HG03064 (cell line): ENCODE results near the gene LEMD2.

Experiments used
- ATAC-seq: cut with Tn5 transposase; IDR thresholded peaks from one replicate; pipeline ENCODE4 v1.9.1; 2021; ENCODE audit warnings: low read depth; ENCODE audit not compliant: unreplicated experiment

The LEMD2 gene

DNA sequence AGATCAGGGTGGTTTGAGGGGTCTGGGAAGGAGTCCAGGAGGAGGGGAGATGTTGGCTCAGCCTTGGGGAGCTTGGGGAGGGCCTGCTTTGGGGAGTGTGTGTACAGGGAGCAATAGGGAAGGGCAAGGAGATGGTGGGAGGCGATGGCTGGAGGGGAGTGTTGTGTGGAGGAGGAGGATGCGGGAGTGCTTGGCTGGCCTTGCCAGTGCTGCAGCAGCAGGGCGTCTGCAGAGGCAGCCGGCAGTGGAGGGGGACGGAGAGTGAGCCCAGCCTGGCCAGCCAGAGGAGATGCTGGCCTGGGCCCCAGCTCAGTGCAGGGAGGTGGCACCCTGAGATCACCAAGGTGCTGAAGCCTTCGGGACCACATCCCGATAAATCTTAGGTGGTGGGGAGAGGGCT, 46.1 kb downstream of the LEMD2 start:
- no peak for ATAC-seq

DNA sequence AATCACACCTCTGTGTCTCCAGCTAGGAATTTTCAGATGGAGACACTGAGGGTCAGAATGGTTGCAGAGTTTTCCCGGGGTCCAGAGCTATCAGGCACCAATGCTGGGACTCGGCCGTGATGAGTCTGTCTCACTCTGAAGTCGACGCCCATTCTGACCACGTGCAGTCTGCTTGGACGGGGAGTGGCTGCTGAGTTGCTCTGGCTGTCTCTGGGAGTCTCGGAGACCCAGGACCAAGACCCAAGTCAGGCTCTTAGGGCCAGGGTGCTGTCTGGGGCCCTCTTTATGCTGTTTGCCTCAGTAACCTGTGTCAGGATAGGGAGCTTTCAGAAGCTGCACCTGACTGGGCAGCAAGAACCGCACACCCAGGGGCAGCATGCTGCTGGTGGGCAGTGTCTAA, 46.8 kb downstream of the LEMD2 start:
- no peak for ATAC-seq

DNA sequence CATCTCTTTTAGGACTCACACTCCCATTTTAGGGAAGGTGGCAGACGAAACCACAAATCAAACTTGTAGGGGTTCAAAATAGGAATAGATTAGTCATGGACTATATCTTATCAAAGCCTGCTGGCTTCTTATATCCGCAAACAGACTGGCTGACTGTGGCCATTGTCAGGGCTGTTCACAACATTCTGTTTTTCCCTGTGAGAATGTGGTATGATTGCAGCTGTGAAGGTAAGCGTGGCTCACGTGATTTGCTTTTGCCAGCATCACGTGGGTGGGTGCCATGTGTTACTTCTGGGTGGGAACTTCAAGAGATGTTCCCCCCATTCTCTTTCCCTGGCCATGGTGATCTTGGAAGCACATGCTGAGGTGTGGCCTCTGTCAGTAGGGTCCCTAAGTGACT, 48.1 kb downstream of the LEMD2 start:
- ATAC-seq, result no peak

DNA sequence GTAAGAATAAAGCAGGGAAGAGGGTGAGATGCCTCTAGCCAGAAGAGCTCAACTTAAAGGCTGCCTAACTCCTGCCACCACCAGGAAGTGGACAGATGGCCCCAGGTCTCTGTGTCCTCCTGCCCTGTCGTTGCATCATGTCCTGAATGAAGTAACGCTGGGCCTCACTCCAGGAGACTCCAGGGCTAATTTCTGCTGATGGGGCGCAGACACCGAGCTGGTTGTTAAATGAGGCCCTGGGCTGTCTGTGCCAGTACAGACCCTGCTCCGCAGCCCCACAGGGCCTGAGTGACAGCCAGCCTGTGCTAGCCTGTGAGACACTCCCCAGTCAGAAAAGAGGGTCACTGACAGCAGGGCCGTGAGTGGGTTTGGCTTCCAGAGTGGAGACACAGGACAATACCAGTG, 48.7 kb downstream of the LEMD2 start:
- ATAC-seq, result no peak

DNA sequence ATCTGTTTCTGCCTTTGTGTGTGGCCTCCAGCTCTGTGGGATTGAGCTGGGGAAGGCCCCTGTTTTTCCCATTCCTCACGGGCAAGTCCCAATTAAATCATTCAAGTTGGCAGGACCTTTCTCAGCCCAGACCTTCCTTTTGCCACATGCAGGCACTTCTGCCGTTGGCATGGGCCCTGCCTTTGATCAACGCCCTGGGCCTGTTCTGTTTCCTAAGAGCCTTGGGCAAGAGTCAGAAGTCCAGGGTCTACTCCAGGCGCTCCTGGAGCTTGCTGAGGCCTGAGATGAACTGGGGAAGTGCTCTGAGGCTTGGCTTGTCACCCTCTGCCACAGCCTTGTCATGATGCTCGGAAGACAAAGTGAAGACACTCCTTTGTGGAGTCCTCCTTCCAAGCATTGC, 49.4 kb downstream of the LEMD2 start:
- no peak for ATAC-seq

DNA sequence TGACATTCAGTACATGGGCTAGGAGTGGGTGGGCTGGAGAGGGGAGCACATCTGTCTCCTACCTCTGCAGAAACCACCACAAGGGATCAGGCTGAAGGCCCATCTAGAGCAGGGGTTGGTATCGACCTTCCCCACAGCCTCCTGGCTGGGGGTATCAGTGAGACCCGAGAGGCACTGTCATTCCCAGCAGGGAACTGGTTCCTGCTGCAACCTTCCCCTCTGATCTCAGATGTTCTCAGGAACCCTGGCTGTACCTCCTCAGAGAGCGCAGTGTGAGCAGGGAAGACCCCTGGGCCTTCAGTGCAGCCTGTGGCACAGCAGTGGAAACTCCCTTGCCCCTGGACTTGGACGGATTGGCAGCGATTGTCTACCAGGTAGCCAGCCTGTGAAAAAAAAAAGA, 50.1 kb downstream of the LEMD2 start:
- no peak for ATAC-seq

DNA sequence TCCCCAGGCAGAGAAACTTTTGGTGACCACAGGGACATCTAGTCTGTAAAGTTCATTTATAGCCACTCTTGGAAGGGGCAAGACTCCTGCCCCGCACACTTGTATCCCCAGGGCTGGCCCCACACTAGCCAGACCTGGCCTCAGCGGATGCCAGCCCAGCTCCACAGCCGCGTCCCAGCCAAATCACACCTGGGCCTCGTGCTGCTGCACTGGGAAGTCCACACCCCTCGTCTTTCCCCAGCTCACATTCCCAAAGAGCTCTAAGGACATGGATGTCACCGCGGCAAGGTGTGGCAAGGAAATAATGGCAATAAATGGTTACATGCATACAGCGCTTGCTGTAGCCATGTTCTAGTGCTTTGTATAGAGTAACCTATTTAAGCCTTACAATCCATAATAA, 50.8 kb downstream of the LEMD2 start:
- ATAC-seq, result no peak

DNA sequence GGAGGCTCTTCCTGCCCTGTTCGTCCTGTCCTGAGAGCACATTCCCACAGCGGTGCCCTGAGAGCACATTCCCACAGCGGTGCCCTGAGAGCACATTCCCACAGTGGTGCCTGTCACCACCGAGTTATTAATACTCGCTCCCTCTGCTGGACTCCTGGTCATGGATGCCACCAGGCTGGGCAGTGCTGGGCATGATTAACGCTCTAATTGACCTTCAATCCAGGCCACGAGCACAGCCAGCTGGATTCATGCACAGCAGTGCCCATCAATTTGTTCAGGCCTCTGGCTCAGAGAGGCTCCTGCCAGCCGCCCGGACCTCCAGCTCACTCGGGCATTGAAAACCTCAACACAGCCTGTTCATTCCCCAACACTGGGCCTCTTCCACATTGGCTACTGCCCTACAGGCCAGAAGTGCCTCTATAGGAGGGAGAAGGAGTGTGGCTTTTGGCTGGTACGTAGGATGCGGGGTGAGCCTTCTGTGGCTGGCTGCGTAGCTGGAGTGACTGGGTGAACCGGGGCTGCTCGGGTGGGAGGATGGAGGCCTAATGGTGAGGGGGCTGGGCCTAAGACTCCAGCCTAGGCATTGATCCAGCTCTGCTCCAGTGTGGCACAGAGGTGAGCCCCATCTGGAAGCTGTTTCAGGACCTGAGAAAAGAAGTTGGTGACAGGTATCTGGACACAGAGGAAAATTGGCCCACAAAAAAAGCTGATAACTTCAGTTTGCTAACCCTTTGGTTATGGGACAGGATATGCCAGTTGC, 51.5 kb downstream of the LEMD2 start:
- no peak for ATAC-seq

DNA sequence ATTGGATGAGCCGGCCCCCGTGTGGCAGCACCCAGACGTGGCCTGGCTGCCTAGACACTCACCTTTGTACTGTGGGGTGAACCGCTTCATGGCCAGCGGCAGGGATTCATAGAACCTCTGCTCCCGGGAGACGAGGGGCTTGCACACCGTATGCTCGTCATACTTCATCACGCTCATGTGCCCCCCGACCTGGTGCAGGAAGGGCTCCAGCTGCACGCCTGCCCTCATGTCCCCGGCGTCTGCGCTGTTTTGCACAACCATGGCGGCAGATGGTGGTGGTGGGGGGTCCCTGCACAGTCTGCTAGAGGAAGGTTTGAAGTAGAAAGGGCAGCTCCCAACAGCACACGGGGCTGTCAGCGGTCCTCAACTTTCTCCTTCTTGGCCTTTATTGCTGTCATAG, 53.7 kb downstream of the LEMD2 start:
- no peak for ATAC-seq

DNA sequence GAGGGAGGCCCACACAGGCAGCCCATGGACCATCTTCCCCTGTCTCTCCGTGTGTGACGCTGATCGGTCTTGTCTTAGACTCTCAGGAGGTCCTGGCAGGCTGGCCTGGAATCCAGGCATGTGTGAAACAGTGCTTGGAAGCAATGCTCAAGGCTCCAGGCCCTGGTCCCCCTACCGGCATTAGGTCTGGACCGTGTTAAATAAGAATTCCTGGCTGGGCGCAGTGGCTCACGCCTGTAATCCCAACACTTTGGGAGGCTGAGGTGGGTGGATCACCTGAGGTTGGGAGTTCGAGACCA, 55.3 kb downstream of the LEMD2 start:
- ATAC-seq, result no peak

DNA sequence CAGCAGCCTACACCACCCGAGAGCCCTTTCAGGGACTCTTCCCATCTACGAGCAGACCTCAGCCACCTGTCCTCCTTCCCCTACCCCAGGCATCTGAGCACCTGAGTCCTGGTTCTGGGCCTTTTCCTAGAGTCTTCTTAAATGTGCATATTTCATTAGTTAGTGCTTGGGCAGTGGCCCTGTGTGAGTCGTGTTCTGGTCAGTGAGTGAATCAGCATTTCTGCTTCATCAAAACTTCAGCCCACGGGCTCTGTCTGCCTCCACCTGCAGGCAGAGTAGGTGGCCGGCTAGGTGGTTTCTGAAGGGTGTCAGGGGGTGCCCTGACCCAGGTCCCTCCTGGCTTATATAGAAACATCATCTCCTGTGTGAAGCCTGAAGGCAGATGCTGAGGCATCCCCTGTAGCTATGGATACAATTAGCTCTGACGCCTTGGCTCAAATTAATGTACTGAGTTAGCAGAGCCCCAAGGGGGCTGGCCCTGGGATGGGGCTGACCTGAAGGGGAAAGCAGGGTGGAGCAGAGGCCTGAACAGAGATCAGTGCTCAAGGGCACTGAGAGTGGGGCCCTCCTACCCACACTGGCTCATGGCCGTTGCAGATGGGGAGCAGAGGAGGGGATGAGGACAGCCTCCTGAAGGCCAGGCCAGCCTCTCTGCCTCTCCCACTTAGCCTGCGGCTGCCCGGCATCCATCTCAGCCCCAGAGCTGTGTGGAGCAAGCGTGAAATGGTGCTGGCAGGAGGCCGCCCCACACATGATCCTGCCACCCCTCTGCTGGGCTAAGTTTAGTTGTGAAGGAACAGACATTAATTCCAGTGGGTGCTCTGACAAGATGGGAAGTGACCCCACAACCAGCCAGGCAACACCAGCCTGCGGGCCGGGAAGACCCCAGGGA, 55.9 kb downstream of the LEMD2 start:
- no peak for ATAC-seq

DNA sequence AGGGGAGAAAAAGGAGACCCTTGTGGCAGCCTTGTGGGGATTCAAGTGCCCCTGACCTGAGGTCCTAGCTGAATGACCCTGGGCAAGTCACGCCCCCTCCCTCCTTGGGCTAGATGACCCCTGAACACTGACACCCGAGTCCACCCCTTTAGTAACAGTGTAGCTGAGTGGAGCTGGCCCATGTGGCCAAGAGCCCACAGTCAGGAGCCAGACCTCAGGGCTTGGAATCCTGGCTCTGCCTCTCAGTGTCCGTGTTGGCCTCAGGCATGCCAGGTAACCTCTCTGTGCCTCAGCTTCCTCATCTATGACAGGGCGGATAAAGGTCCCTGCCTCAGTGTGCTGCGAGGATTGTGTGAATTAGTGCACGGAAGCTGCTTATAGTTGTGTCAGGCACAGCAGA, 56.5 kb downstream of the LEMD2 start:
- no peak for ATAC-seq

DNA sequence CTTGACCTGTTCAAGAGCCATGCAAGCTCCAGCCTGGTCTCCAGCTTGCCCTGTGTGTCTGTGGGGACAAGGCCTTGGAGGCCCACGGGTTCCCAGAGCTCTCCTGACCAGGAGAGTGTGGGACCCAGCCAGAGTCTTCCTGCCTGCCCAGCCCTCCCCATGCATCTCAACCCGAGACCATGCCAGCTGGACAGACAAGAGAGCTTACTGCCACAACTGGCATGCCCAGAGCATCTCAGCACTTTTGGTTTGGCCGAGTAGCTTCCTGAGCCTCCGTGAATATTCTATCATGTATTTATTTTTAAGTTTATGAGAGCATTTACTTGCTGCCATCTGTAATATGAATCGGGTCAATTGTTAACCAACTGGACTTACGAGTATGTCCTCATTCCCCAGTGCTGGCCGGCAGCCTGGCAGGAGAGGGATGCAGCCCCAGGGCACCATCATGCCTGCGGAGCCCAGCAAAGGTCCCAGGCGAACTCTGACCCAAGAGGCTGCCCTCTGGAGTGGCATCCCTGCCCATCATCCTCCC, 57.1 kb downstream of the LEMD2 start:
- no peak for ATAC-seq

DNA sequence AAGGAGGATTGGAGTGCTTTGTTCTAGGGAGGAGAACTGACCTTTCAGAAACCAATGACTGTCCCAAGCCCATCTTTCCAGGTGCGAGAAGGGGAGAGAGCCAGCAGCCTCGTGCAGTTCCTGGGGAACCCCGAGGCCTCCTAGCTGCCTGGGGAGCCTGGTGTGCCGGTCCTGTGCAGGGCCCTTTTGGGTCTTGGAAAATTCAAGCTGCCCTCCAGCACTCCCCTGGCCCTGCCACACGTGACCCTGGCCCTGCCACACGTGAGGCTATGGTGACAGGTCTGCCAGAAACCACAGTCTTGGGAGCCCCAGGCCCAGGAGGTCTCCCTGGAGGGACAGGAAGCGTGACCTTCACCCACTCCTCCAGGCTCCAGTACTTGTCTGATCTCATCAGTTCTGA, 57.9 kb downstream of the LEMD2 start:
- ATAC-seq, result no peak

DNA sequence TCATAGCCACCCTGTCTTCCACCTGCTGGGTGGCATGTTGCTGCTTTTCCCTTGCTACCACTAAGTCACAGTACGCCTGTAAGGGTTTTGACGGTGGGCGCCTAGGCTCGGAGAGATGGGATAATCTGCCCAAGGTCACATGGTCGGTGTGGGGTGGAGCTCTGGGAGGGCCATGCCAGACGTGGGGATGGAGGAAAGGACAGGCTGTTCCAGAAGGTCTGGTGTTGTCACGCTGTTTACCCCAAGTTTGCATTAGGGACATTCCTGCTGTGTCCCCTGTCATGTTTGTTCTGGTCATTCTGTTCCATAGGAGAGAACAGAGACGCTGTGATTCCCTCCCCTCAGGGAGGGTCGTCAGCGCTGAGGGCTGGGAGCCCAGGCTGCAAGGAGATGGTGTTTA, 58.3 kb downstream of the LEMD2 start:
- no peak for ATAC-seq

DNA sequence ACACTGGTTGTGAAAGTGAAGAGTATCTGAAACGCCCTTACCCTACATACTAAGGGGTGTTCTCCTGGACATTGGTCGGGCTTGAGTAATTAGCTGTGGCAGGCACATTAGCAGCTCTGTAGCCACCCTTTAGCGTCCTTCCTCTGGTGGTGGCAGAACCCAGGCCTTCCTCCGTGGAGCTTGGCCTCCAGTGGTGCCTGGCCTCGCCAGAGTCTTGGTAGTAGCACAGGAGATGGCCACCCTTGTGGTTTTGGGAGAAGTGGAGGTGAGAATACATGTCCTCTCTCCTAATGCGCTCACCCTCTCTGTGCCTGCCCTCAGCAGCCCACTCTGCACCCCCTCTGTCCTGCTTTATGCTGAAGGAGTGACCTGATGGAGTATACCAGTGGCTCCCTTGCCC, 59.9 kb downstream of the LEMD2 start:
- ATAC-seq, result no peak

DNA sequence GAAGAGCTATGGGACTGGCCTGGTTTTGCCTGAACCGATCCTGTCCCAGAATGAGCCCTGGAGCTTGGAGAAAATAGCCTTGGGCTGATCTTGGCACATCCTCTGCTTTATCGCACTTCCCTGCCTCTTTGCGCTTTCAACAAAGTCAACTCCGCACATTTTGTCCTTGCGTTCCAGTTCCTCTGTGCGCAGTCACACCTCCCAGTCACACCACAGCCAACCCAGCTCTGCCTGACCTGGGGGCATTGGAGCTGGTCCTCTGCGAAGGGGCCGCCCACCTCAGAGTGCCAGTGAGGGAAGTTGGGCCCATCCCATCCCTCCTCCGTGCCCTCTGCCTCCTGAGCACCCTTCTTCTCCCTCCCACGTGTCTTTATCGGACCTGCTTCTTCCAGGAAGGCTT, 60.5 kb downstream of the LEMD2 start:
- no peak for ATAC-seq

DNA sequence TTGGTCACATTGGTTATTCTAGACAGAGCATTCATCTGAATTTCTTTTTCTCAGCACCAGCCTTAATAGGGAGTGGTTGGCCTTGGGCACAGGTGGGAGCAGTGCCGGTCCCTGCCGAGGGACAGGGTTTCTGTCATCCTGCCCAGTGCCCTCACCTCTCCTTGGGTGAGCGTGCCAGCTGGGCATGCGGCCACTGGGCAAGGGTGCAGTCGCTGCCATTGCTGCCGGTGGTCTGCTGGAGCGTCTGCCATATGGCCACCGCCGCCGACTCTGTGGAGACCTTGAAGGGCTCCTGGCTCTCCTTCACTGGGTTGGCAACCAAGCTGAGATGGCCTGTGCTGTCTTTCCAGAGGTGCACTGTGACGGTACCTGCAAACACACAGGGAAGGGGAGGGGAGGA, 61.0 kb downstream of the LEMD2 start:
- ATAC-seq, result no peak

DNA sequence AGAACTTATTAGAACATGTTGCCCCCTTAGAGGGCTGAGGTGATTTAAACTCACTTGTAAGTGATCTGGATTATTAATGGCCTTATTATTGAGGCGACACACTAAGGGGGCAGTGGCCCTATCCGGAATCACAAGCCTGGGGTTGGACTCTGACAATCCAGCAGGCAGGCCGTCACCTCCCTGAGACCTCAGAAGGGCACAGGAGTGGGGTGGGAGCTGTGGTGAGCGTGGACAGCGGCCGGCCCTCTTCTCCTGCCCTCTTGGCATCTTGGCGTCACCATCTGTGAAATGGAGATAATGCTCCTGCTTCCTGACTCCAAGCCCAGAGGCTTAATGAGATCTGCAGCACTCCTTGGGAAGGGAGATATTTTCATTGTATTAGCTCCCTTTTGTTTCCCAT, 61.8 kb downstream of the LEMD2 start:
- ATAC-seq, result no peak

DNA sequence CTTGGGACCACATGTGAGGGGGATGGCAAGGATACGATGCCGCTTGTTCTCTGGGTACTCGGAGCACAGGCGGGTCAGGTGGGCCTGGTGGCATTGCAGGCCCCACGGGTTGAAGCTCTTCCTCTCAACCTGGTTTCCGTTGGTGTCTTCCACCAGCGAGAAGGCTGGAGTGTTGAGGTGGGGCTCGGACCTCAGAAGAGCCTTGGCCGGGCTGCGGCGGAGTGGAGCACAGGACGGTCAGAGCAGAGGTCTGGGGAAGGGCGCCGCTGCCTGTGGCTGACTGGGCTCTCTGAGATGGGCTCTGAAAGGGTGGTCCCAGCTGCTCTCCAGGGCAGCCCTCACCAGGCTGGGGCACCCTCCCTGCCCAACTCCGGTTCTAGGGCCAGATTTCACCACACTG, 62.2 kb downstream of the LEMD2 start:
- no peak for ATAC-seq

DNA sequence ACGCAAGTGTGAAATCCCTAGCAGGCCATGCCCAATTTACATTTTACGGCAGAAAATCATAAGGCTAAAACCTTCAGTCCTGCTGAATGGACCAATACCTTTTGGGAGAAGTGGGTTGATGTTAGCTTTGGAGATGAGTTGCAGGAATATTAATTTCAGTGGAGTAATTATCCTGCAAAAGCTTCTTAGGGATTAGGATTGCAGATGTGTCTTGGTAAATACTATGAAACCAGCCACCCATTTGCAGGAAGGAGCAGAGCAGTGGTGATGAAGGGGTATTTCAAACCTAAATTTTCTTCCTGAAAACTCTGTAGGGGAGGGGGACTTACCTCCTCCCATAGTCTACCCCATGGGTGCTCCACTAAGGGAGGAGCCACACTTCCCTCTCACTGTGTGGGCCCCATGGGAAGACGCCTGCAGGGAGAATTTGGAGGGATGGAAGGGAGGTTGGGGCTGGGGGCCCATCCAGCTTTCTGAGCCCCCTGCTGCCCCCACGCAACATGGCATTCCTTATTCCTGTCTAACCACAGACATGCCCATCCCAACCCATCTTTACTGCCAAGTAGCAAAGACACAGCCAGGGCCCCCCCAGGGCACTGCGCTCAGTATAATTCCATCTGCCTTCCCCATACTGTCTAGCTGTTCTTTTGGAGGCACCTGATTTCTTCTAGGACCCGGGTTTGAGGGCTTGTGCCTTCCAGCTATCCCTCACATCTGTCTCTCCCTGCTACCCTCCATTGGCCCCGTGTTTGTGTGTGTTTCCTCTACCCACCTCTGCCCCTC, 62.8 kb downstream of the LEMD2 start:
- ATAC-seq, result no peak
